HG03103 (cell line): ENCODE results near the gene TUBGCP3.

ENCODE experiments used
- ATAC-seq: cut with Tn5 transposase; IDR thresholded peaks from one replicate; pipeline ENCODE4 v1.9.1; 2021; ENCODE audit warnings: low read depth; ENCODE audit not compliant: unreplicated experiment

The TUBGCP3 gene

DNA sequence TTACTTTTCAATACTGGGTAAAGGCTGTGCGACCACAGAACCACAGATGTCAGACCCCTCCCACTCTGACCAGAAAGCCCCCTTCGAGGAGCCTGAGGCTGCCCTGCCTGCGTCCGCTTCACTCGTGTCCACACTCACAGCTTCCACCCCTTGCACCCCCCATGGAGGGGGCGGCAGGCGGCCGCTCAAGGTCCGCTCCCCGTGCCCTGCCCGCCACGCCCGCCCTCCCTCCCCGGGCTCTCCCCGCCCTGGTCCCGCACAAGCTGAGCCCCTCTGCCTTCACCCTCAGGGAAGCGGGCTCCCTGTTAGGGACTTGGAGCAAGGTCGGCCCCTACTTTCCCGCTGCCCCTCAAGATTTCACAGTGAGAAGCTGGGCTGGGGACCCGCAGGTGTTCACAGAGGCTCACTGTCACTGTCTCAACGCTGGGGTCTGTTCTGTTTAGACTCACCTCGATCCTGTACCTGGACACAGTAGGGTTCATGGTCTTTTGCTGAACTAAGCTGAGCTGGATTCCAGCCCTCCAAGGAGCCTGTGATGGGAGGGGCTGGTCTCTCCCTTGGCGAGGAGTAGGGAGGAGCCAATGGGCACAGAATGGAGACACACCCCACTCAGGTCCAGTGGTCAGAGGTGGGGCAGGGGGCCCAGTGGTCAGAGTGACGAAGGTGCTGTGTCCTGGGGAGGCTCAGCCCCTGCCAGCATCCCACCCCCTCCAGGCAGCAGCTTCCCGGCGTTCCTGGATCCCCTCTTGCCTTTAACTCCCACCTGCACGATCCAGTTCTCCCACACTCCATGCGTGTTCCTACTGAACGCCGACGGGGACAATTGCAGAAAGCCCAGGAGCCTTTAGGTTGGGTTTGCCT lies 142.3 kb downstream of the TUBGCP3 start:
- ATAC-seq = no peak

DNA sequence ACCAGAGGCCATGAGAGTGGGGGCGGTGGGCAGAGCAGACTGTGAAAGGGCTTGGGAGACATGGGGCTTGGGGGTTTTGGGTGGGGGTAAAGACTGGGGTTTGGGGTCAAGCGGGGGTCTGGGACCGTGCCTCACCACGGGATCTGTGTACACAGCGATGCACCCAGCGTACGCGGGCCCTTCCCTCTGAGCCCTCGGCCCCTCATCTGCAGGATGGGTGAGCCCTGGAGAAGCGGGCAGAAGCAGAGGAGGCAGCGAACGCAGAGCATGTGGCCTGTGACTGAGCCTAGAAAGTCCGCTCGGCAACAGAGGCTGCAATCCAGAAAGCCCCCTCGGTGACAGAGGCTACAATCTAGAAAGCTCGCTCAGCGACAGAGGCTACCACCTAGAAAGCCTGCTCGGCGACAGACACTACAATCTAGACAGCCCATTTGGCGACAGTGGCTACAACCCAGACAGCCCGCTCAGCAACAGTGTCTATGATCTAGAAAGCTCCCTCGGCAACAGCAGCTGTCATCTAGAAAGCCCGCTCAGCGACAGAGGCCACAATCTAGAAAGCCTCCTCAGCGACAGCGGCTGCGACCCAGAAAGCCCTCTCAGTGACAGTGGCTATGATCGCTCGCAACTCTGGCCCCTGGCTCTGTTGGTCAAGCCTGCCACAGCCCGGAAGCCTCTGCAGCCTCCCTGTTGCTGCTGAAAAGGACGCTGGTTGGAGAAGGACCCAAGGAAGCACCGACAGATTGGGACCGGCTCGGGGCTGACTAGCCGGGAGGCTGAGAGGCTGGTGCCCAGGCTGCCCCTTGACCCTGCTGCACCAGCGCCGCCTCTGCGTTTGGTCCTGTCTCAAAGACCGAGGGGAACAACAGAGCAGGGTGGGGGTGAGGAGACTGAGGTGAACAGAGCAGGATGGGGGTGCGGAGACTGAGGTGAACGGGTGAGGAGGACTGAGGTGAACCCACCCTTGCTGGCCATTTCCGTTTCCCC lies 143.2 kb downstream of the TUBGCP3 start:
- ATAC-seq = no peak

DNA sequence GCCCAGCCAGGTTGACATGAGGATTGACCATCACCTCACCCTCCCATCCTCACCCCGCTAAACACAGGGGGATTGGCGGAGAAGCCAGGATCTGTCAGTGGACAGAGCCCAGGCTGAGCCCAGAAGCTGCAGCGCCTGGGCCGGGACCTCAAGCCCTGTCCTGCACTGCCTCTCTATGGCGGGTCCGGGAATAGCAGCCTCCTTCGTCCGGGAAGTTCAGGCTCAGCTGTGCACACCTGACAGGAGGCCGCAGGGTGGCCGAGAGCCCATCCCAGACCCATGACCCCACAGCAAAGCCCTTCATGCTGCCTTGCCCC lies 144.0 kb downstream of the TUBGCP3 start:
- ATAC-seq = peak; percentile 82

DNA sequence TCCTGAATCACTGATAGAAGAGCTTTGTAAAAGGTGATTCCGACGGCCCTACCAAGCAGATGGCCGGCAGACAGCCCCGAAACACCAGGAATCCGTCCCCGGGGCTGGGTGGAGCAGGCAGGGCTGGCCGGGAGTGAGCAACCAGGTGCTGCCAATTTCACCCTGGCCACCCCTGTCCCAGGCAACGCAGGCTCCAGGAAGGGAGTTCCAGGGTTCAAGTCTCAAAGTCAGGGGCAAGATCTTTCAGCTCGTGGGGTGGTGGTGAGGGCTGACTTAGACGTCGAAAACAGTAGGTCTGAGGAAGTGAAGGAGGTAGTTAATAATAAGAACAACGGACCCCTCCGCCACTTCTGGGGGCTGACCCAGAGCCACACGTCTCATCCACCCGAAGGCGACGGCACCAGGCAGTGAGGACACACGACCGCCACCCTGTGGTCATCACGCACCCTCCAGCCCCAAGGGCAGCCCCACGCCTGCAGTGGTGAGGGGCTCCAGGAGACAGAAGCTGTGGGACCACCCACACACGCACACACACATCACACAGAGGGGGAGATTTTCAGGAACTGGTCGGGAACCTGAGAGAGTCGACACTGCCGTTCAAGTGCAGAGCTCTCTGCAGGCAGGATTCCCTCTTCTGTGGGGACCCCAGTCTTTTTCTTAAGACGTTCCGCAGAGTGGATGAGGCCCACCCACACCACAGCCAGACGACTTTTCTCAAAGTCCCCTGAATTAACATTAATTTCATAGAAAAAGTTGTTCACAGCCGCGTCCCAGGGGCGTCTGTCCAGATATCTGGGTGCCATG lies 144.6 kb downstream of the TUBGCP3 start:
- ATAC-seq = no peak

DNA sequence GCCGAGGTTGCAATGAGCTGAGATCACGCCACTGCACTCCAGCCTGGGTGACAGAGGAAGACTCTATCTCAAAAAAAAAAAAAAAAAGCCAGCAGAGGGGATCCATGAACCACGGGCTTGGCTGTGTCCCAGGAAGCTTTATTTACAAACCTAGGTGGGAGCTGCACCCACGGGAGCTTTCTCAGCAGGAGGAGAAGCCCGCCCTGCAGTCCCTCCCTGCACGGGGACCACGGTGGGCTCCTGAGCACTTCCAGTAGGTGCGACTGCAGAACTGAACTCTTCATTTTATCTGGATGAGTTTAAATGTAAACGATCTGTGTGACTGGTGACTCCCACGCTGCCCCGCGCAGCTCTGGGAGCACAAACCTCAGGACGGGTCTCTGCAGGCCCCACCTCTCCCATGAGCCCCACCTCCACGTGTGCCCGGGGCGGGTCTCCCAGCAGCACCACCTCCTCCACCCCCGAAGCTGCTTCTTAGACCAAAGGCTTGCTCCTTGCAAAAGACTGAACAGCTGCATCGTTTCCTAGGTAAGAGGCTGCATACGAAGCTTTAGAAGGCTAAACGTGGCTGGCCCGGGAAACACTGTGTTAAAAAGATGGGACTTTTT lies 145.4 kb downstream of the TUBGCP3 start:
- ATAC-seq = no peak

DNA sequence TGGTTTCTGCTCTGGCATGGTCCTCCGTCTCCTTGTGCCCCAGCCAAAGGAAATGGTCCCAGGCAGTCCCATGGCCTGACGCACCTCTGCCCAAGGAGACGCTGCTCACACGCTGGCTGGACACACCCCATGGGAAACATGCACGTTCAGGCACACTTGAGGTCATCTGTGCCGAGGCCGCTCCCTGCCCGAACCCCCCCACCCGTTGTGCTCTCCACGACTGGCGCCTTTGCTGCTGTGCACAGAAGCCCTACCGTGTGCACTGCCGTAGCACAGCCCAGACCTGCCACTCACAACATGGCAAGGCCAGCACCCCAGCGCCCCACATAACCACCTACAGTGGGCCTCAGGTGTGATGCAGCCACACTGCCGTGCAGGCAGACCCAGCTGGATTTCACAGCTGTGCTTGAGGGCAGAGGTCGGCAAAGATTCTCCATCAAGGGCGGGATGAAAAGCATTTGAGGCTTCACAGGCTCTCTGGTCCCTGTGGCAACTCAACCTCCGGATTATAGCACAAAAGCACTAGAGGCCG lies 146.1 kb downstream of the TUBGCP3 start:
- ATAC-seq = no peak

DNA sequence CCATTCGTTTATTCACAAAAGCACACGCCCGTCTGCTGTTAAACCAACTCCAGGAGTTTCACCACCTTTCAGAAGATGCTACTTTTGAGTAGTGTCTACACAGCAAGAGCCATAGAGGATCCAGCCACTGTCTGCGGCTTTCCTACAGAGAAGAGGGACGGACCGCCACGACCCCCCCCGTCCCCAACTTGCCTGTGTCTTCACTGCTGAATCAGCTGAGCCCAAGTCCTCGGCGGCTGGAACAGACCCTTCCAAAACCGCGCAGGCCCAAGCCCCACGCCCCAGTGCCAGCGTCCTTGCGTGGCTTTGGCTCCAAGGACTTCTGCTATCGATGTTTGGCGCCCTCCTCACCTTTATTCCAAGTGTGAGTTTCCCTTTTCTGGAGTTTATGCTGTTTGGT lies 146.7 kb downstream of the TUBGCP3 start:
- ATAC-seq = no peak

DNA sequence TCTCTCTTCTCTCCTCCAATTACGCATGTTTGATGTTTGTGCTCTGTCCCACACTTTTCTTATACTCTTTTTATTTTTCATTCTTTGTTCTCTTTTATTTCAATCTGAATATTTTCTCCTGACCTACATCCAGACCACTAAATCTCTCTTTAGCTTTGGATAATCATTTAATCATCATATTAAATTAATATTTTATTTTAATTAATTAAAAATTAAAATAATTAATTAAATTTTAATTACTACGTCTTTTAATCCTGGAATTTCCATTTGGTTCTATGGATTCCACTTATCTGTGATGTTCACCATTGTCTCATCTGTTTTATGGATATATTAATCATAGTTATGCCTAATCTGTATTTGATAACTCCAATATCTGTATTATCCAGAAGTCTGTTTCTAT lies 149.4 kb downstream of the TUBGCP3 start:
- no peak for ATAC-seq

DNA sequence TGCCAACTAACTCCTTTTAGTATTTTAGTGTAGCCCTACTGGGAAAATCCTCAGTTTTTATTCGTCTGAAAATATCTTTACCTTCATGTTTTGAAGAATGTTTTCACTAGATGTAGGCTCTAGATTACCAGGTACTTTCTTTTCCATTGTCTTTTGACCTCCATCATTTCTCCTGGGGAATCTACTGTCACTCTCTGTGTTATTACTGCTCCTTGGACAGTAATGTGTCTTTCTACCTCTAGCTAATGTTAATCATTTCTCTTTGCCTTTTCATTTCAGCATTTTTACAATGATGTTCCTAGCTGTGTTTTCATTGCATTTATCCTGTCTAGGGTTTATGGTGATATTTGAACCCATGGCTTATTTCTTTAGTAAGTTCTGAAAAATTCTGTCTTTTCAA lies 149.9 kb downstream of the TUBGCP3 start:
- no peak for ATAC-seq

DNA sequence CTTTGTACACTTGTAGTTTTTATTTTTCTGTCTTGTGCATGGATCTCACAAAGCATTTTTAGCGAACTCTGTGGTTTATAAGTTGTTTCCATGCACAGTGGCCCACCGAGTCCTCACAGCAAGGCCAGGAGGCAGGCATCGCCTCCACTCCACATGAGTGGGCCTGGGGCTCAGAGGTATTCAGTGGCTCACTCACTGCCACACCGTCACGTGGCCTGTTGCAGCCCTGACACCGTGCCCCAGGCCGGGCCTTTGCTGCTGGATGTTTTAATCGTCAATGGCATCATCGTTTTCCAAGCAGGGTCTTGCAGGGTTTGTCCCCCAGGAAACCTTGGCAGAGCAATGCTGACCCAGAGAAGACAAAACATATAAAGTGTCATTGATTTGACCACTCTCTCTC lies 152.0 kb downstream of the TUBGCP3 start:
- ATAC-seq = no peak
